Erythroblast (primary cell): Measurements from ENCODE around the gene C22orf15.

Source experiments
- GATA1 ChIP-seq: IDR thresholded peaks from 2 replicates; pipeline ENCODE4 v1.6.1; 2011; ENCODE audit warnings: low read depth, mild to moderate bottlenecking, control low read depth, low read length, moderate library complexity
- POLR2A ChIP-seq: IDR thresholded peaks from 2 replicates; pipeline ENCODE4 v1.6.1; 2011; ENCODE audit warnings: mild to moderate bottlenecking, low read length

GRCh38 chr22:23714596-23715578 lies 47.9 kb upstream of the C22orf15 start:
- TF ChIP-seq POLR2A (no peak), GATA1 (no peak)
